HCT116 (cell line): ENCODE measurements around the gene ATOX1. TPM values are rescaled to one million over a fixed set of nuclear protein-coding genes. Genes with fewer than 3 reads are reported as not detected.

ENCODE experiments used
- ATAC-seq: fragments of 200-7000 bp; cut with Tn5 transposase; 2 replicates; pipeline ENCODE4 v1.9.1; 2020; ENCODE audit warnings: mild to moderate bottlenecking, moderate library complexity
- BruUV-seq: library from RNA; stranded (reverse); fragments of 400-500 nt; replicated peaks from 2 replicates; lab custom pipeline; 2021; lab: Mats Ljungman, UMichigan
- CTCF ChIA-PET: fragments of 300-600 bp; sonication (Branson Sonifier 250); formaldehyde crosslinking; loops from one replicate; lab custom pipeline; 2021; ENCODE audit warnings: antibody characterized with exemption; lab: Charles Lee
- POLR2A ChIA-PET: fragments of 300-600, 350-600 bp; sonication (Branson Sonifier 250); formaldehyde crosslinking; loops from one replicate; lab custom pipeline; 2021; ENCODE audit warnings: antibody characterized with exemption; lab: Charles Lee
- RAD21 ChIA-PET, 2 experiments: fragments of 300-600 bp; sonication (Branson Sonifier 250); formaldehyde crosslinking; loops; one replicate each; lab custom pipeline; 2023; ENCODE audit warnings: low total read pairs in 2 of 2; ENCODE audit not compliant: uncharacterized antibody in 2 of 2, unreplicated experiment in 2 of 2, low non-redundant PET in 1 of 2; lab: Charles Lee
- DNase-seq: peaks from one replicate; pipeline ENCODE4 v3.0.0-alpha.2; 2010; ENCODE audit warnings: low read depth, low spot score
- H2AFZ ChIP-seq: fragments of 200-600 bp; shearing (Covaris generic), sonication (generic); 2 replicates; pipeline ENCODE4 v1.6.1; 2017; ENCODE audit warnings: low read depth, mixed run types, mixed read lengths, antibody characterized with exemption, low read length; ENCODE audit not compliant: poor library complexity, severe bottlenecking
- H3K27ac ChIP-seq: 2 replicates; pipeline ENCODE4 v1.5.1; 2012; ENCODE audit warnings: low read depth, low read length
- H3K27me3 ChIP-seq: fragments of 200-600 bp; sonication (generic); 2 replicates; pipeline ENCODE4 v1.6.1; 2016; ENCODE audit warnings: mixed run types, low read length, mixed read lengths; ENCODE audit not compliant: insufficient read depth
- H3K36me3 ChIP-seq, 2 experiments: fragments of 200-500 bp in 1 of 2; fragments of 200-600 bp in 1 of 2; sonication (Bioruptor generic) in 1 of 2; sonication (generic) in 1 of 2; 2 replicates each; pipeline versions ENCODE4 v1.5.1 to v1.6.1; 2014 to 2016; ENCODE audit warnings: low read length in 2 of 2, inconsistent platforms in 1 of 2, mixed read lengths in 1 of 2, mixed run types in 1 of 2; ENCODE audit not compliant: insufficient read depth in 2 of 2, control insufficient read depth in 1 of 2
- H3K4me1 ChIP-seq, 2 experiments: fragments of 200-600 bp in 1 of 2; sonication (generic) in 1 of 2; 2 replicates each; pipeline versions ENCODE4 v1.5.1 to v1.6.1; 2012 to 2017; ENCODE audit warnings: low read length in 2 of 2, inconsistent platforms in 1 of 2, mild to moderate bottlenecking in 1 of 2, mixed read lengths in 1 of 2, mixed run types in 1 of 2, moderate library complexity in 1 of 2; ENCODE audit not compliant: insufficient read depth in 2 of 2, control insufficient read depth in 1 of 2
- H3K4me2 ChIP-seq: fragments of 200-600 bp; sonication (generic); 2 replicates; pipeline ENCODE4 v1.6.1; 2017; ENCODE audit warnings: mixed run types, low read length, mixed read lengths
- H3K4me3 ChIP-seq, 2 experiments: fragments of 200-600 bp in 1 of 2; sonication (generic) in 1 of 2; replicated peaks in 1 of 2; 2 replicates each; pipeline ENCODE4 v1.5.1; 2011 to 2016; ENCODE audit warnings: low read length in 2 of 2, control low read depth in 1 of 2, low read depth in 1 of 2, mild to moderate bottlenecking in 1 of 2, mixed read lengths in 1 of 2, mixed run types in 1 of 2
- H3K79me2 ChIP-seq: fragments of 200-600 bp; sonication (generic); 2 replicates; pipeline ENCODE4 v1.6.1; 2017; ENCODE audit warnings: mild to moderate bottlenecking, mixed run types, low read length, moderate library complexity, mixed read lengths; ENCODE audit not compliant: insufficient read depth
- H3K9ac ChIP-seq: fragments of 200-600 bp; sonication (generic); 2 replicates; pipeline ENCODE4 v1.6.1; 2016; ENCODE audit warnings: low read length, mixed read lengths
- H3K9me2 ChIP-seq: fragments of 200-600 bp; sonication (generic), shearing (Covaris generic); 2 replicates; pipeline ENCODE4 v1.6.1; 2017; ENCODE audit warnings: mixed run types, mild to moderate bottlenecking, moderate library complexity; ENCODE audit not compliant: insufficient read depth
- H3K9me3 ChIP-seq, 2 experiments: fragments of 200-500 bp in 1 of 2; fragments of 200-600 bp in 1 of 2; sonication (Bioruptor generic) in 1 of 2; sonication (generic) in 1 of 2; 2 replicates each; pipeline ENCODE4 v1.6.1; 2014 to 2017; ENCODE audit warnings: low read length in 2 of 2, mixed read lengths in 2 of 2, inconsistent platforms in 1 of 2, low read depth in 1 of 2, mild to moderate bottlenecking in 1 of 2, mixed run types in 1 of 2, moderate library complexity in 1 of 2; ENCODE audit not compliant: control insufficient read depth in 1 of 2, insufficient read depth in 1 of 2
- H4K20me1 ChIP-seq: fragments of 200-600 bp; sonication (generic), shearing (Covaris generic); 2 replicates; pipeline ENCODE4 v1.6.1; 2017; ENCODE audit warnings: mixed run types, mild to moderate bottlenecking, moderate library complexity; ENCODE audit not compliant: insufficient read depth
- CBX3 ChIP-seq: IDR thresholded peaks from 2 replicates; pipeline ENCODE4 v1.6.1; 2012; ENCODE audit warnings: low read depth
- EGR1 ChIP-seq: IDR thresholded peaks from 2 replicates; pipeline ENCODE4 v1.6.1; 2012; ENCODE audit warnings: low read depth
- ELF1 ChIP-seq: IDR thresholded peaks from 2 replicates; pipeline ENCODE4 v1.6.1; 2012; ENCODE audit warnings: low read depth, borderline replicate concordance
- EZH2phosphoT487 ChIP-seq: fragments of 200-600 bp; IDR thresholded peaks from 2 replicates; pipeline ENCODE4 v1.6.1; 2018; ENCODE audit warnings: antibody characterized with exemption, borderline replicate concordance
- FOSL1 ChIP-seq: IDR thresholded peaks from 2 replicates; pipeline ENCODE4 v1.6.1; 2012; ENCODE audit warnings: low read depth
- POLR2A ChIP-seq: IDR thresholded peaks from 2 replicates; pipeline ENCODE4 v1.7.0; 2011; ENCODE audit warnings: borderline replicate concordance; ENCODE audit not compliant: insufficient read depth, insufficient read length; ENCODE audit errors: extremely low read depth
- POLR2AphosphoS5 ChIP-seq: IDR thresholded peaks from 2 replicates; pipeline ENCODE4 v1.6.1; 2011; ENCODE audit warnings: mild to moderate bottlenecking, low read depth, low read length, moderate library complexity
- TCF7L2 ChIP-seq: IDR thresholded peaks from 2 replicates; pipeline ENCODE4 v1.7.0; 2011; ENCODE audit warnings: borderline replicate concordance, inconsistent platforms; ENCODE audit not compliant: insufficient read depth, insufficient read length; ENCODE audit errors: extremely low read depth
- YY1 ChIP-seq: IDR thresholded peaks from 2 replicates; pipeline ENCODE4 v1.6.1; 2011; ENCODE audit warnings: low read length, low read depth, moderate library complexity, mild to moderate bottlenecking; ENCODE audit not compliant: insufficient replicate concordance; ENCODE audit errors: extremely low read depth
- ZFX ChIP-seq: fragments of 450-650 bp; IDR thresholded peaks from 2 replicates; pipeline ENCODE4 v1.6.1; 2017
- ZNF274 ChIP-seq: fragments of 200-500 bp; sonication (Bioruptor generic); IDR thresholded peaks from 2 replicates; pipeline ENCODE4 v1.6.1; 2014; ENCODE audit warnings: mild to moderate bottlenecking, low read depth, low read length, inconsistent platforms
- intact Hi-C: fragments of 100-400 bp; cut with micrococcal nuclease; formaldehyde crosslinking; loops from 2 replicates; pipeline ENCODE4 v1.10.0; 2022
- total RNA-seq: library from RNA; stranded (reverse); gene quantifications from one replicate; pipeline ENCODE4 v1.2.1, GENCODE V29; 2021; ENCODE audit not compliant: unreplicated experiment
- TF ChIP-seq, protein P1 (sequence below): IDR thresholded peaks from 2 replicates; pipeline ENCODE4 v1.6.1; 2011; ENCODE audit warnings: mild to moderate bottlenecking, low read length, moderate library complexity; ENCODE audit not compliant: insufficient replicate concordance; ENCODE audit errors: extremely low read depth
- TF ChIP-seq, protein P2 (sequence below), 3 experiments: fragments of 200-600 bp in 1 of 3; sonication (generic) in 1 of 3; IDR thresholded peaks in 2 of 3; conservative IDR thresholded peaks in 1 of 3; 2 replicates each; pipeline ENCODE4 v1.5.1; 2012 to 2017; ENCODE audit warnings: low read depth in 2 of 3, low read length in 2 of 3, antibody characterized with exemption in 1 of 3, borderline replicate concordance in 1 of 3, control low read depth in 1 of 3, mild to moderate bottlenecking in 1 of 3, mixed read lengths in 1 of 3, mixed run types in 1 of 3, moderate library complexity in 1 of 3; ENCODE audit not compliant: insufficient read depth in 1 of 3
- TF ChIP-seq, protein P3 (sequence below): IDR thresholded peaks from 2 replicates; pipeline ENCODE4 v1.6.1; 2012; ENCODE audit warnings: low read depth

ATOX1 gene
- total RNA-seq, 1 experiment from 2014 or later: 66.2 TPM

DNA sequence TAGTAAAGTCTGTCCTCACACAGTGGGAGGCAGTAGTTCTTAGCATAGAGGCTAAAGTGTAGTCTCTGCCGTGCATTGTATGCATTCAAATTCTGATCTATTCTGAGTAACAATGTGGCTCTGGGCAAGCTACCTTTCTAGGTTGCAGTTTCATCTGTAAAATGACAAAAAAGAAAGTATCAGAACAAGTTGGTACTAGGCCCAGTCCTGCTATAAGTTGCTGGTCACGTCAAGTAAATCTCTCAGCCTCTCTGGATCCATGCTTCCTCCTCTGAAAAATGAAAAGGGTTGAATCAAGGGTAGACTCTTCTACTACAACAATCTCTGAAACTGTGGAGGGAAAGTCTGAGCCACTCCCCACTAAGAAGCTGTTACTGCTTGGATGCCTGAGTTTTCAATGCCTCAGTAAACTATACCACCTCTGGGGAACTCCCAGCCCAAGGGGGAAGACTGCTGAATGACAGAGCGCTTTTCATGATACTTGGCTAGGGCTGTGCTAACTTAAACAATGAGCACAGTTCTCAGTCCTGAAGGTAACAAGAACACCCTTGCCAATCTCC is 37.3 kb downstream of the ATOX1 start:
- Histone ChIP-seq H3K27me3 (no peaks in the 10 kb centered on the region), H3K4me1 (peaks cover 0 to 8% of the 10 kb centered on the region in 2 experiments; a peak in 2 of 4 replicates), H3K27ac (no peak overlapping the region), H4K20me1 (no peaks in the 10 kb centered on the region), H3K9me3 (no peaks in the 10 kb centered on the region), H3K36me3 (no peaks in the 10 kb centered on the region), H2AFZ (no peak overlapping the region), H3K9me2 (no peaks in the 10 kb centered on the region), H3K9ac (no peak overlapping the region), H3K4me3 (no peak overlapping the region), H3K79me2 (no peaks in the 10 kb centered on the region), H3K4me2 (no peak overlapping the region)
- intact Hi-C loops: no loop called here
- ATAC-seq (no peak), DNase-seq (no peak)
- BruUV-seq: no TSS peak
- RAD21 ChIA-PET: no interaction called here
- POLR2A ChIA-PET: no interaction called here
- CTCF ChIA-PET: no interaction called here
- TF ChIP-seq EGR1 (no peak), CBX3 (no peak), POLR2AphosphoS5 (no peak), TCF7L2 (no peak), ZFX (no peak), FOSL1 (no peak), ELF1 (no peak), EZH2phosphoT487 (no peak), ZNF274 (no peak), YY1 (no peak), POLR2A (no peak)
- TF ChIP-seq, protein P1, sequence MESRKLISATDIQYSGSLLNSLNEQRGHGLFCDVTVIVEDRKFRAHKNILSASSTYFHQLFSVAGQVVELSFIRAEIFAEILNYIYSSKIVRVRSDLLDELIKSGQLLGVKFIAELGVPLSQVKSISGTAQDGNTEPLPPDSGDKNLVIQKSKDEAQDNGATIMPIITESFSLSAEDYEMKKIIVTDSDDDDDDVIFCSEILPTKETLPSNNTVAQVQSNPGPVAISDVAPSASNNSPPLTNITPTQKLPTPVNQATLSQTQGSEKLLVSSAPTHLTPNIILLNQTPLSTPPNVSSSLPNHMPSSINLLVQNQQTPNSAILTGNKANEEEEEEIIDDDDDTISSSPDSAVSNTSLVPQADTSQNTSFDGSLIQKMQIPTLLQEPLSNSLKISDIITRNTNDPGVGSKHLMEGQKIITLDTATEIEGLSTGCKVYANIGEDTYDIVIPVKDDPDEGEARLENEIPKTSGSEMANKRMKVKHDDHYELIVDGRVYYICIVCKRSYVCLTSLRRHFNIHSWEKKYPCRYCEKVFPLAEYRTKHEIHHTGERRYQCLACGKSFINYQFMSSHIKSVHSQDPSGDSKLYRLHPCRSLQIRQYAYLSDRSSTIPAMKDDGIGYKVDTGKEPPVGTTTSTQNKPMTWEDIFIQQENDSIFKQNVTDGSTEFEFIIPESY: no peak
- TF ChIP-seq, protein P2, sequence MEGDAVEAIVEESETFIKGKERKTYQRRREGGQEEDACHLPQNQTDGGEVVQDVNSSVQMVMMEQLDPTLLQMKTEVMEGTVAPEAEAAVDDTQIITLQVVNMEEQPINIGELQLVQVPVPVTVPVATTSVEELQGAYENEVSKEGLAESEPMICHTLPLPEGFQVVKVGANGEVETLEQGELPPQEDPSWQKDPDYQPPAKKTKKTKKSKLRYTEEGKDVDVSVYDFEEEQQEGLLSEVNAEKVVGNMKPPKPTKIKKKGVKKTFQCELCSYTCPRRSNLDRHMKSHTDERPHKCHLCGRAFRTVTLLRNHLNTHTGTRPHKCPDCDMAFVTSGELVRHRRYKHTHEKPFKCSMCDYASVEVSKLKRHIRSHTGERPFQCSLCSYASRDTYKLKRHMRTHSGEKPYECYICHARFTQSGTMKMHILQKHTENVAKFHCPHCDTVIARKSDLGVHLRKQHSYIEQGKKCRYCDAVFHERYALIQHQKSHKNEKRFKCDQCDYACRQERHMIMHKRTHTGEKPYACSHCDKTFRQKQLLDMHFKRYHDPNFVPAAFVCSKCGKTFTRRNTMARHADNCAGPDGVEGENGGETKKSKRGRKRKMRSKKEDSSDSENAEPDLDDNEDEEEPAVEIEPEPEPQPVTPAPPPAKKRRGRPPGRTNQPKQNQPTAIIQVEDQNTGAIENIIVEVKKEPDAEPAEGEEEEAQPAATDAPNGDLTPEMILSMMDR (IDR thresholded peaks at IDR 0.05 in 2 of 3, conservative IDR thresholded peaks at IDR 0.05 in 1 of 3; ENCODE audit: borderline replicate concordance in 1 of 3, insufficient read depth in 1 of 3, low read depth in 2 of 3, low read length in 2 of 3): no peak
- TF ChIP-seq, protein P3, sequence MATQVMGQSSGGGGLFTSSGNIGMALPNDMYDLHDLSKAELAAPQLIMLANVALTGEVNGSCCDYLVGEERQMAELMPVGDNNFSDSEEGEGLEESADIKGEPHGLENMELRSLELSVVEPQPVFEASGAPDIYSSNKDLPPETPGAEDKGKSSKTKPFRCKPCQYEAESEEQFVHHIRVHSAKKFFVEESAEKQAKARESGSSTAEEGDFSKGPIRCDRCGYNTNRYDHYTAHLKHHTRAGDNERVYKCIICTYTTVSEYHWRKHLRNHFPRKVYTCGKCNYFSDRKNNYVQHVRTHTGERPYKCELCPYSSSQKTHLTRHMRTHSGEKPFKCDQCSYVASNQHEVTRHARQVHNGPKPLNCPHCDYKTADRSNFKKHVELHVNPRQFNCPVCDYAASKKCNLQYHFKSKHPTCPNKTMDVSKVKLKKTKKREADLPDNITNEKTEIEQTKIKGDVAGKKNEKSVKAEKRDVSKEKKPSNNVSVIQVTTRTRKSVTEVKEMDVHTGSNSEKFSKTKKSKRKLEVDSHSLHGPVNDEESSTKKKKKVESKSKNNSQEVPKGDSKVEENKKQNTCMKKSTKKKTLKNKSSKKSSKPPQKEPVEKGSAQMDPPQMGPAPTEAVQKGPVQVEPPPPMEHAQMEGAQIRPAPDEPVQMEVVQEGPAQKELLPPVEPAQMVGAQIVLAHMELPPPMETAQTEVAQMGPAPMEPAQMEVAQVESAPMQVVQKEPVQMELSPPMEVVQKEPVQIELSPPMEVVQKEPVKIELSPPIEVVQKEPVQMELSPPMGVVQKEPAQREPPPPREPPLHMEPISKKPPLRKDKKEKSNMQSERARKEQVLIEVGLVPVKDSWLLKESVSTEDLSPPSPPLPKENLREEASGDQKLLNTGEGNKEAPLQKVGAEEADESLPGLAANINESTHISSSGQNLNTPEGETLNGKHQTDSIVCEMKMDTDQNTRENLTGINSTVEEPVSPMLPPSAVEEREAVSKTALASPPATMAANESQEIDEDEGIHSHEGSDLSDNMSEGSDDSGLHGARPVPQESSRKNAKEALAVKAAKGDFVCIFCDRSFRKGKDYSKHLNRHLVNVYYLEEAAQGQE: no peak
